GM06990 (cell line): ENCODE measurements around the gene ALDH18A1.

Experiments
- DNase-seq: peaks from one replicate; pipeline ENCODE4 v3.0.0-alpha.2; 2011; ENCODE audit not compliant: insufficient read length; ENCODE audit errors: extremely low read depth
- H3K27me3 ChIP-seq: replicated peaks from 2 replicates; pipeline ENCODE4 v1.6.0; 2011; ENCODE audit warnings: low read length; ENCODE audit not compliant: control insufficient read depth, insufficient read depth
- H3K36me3 ChIP-seq: 2 replicates; pipeline ENCODE4 v1.5.1; 2011; ENCODE audit warnings: low read length; ENCODE audit not compliant: control insufficient read depth, insufficient read depth
- H3K4me3 ChIP-seq: replicated peaks from 2 replicates; pipeline ENCODE4 v1.5.1; 2011; ENCODE audit warnings: low read depth, mild to moderate bottlenecking, control low read depth, low read length
- TF ChIP-seq, protein P1 (sequence below): IDR thresholded peaks from 2 replicates; pipeline ENCODE4 v1.5.1; 2011; ENCODE audit warnings: low read length, control low read depth, mild to moderate bottlenecking, inconsistent platforms; ENCODE audit not compliant: insufficient read depth, poor library complexity, severe bottlenecking

The ALDH18A1 gene

DNA sequence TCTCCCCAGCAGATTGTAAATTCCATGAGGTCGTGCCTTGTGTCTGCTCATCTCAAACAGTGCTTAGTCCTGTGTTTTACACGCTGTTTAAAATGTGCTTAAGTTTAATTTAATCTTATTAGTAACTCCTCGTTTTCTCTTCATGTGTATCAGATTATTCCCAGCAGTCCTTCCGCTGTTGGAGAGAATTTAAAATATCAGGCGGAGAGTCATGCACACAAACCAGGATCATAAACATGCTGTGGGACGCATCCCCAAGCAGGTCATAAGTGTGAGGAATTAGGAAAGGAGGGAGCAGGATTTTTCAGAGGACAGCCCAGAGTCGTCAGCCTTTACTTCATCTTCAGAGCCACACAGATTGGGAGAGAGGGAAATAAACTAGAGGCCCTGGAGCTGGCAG, 91.2 kb downstream of the ALDH18A1 start:
- TF ChIP-seq, protein P1, sequence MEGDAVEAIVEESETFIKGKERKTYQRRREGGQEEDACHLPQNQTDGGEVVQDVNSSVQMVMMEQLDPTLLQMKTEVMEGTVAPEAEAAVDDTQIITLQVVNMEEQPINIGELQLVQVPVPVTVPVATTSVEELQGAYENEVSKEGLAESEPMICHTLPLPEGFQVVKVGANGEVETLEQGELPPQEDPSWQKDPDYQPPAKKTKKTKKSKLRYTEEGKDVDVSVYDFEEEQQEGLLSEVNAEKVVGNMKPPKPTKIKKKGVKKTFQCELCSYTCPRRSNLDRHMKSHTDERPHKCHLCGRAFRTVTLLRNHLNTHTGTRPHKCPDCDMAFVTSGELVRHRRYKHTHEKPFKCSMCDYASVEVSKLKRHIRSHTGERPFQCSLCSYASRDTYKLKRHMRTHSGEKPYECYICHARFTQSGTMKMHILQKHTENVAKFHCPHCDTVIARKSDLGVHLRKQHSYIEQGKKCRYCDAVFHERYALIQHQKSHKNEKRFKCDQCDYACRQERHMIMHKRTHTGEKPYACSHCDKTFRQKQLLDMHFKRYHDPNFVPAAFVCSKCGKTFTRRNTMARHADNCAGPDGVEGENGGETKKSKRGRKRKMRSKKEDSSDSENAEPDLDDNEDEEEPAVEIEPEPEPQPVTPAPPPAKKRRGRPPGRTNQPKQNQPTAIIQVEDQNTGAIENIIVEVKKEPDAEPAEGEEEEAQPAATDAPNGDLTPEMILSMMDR, result no peak
- Histone ChIP-seq H3K4me3 (no peak overlapping the region), H3K27me3 (no peaks in the 10 kb centered on the region; the same call in 1 of the 2 replicates), H3K36me3 (no peaks in the 10 kb centered on the region)
- no peak for DNase-seq

DNA sequence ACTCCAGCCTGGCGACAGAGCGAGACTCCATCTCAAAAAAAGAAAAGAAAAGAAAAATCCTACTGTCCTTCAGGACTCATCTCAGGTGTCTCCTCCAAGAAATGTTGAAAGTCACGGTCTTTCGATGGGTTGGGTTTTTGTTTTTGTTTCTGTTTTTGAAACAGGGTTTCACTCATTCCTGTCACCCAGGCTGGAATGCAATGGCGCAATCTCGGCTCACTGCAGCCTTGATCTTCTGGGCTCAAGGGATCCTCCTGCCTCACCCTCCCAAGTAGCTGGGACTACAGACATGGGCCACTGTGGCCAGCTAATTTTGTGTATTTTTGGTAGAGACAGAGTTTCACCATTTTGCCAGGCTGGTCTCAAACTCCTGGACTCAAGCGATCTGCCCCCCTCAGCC, 92.2 kb downstream of the ALDH18A1 start:
- DNase-seq, result no peak

DNA sequence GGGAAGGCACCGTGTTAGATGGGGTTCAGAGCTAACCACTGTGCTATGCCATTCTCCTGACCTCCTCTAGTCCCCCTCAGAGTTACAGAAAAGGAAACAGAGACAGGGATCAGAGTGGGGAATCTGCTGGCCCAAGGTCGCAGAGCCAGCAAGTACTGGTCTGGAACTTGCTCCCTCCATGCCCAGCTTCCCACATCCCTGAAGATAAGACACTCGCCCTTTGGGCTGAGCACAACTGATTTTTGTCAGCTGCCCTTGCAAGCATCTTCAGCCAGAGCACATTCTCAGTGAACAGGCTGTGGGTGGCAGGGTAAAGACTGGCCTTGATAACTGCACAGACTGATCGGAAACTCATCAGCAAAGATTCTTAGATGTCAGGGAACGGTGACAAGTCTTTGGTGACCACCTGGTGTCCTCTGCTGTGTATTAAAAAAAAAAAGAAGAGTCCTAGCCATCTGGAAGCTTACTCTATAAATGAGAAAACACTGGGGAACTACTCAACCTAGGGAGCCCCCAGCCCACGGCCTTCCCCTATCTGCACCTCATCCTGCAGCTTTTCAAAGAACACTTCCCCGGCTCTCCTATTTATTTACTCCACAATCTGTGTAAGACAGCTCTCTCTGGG, 94.1 kb downstream of the ALDH18A1 start:
- TF ChIP-seq, protein P1, result no peak
- Histone ChIP-seq H3K27me3 (no peaks in the 10 kb centered on the region; the same call in 1 of the 2 replicates), H3K36me3 (no peaks in the 10 kb centered on the region), H3K4me3 (no peak overlapping the region)
- DNase-seq, result no peak

More for the DNA sequence above, 92.2 kb downstream of the ALDH18A1 start:
- Histone ChIP-seq H3K36me3 (no peaks in the 10 kb centered on the region), H3K4me3 (no peak overlapping the region), H3K27me3 (no peaks in the 10 kb centered on the region; the same call in none of the 2 replicates)
- TF ChIP-seq, protein P1, result no peak

DNA sequence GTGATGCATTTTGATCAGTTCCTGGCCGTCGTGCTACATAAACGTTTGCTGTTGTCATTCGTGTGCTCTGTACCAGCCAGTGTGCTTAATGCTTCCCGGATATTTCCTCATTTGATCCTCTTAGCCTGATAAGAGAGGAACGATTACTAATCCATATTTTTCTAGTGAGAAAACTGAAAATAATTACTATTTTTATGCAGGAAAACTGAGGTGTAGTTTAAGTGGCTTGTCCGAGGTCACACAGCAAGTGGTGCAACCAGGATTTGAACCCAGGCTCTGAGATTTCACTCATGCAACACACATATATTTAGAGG, 94.7 kb downstream of the ALDH18A1 start:
- Histone ChIP-seq H3K36me3 (no peaks in the 10 kb centered on the region), H3K4me3 (peak overlapping the region; percentile 76), H3K27me3 (no peaks in the 10 kb centered on the region; the same call in 1 of the 2 replicates)
- DNase-seq, result no peak
- TF ChIP-seq, protein P1, result no peak

DNA sequence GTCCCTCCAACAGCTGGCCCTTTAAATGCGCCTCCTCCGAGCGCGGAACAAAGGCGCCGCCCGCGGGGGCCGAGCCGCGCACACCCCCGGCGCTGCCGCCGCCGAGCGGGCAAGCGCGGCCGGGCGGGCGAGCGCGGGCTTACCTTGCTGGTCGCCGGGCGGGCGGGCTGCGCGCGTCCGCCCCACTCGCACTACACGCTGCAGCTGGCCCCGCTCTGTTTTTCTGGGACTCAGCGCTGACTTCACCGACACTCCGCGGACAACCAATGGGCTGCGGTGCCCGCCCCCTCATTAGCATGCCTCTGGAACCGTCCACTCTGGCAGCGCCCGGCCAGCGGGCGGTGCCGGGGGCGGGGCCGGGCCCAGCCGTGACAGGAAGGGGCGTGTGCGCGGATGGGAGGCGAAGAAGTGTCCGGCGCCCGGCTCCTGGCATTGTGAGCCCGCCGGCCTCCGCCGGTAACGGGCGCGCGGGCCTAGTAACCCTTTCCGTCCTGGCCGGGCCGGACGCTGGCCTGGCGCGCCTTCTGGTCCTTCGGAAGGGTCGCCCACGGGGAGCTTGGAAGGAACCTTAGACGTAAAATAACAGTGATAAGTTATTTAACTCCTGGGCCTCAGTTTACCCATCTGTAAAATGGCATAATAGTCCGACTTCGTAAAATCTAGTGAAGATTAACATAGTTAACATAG, 95.2 kb downstream of the ALDH18A1 start, which contains the start of gene SORBS1:
TSS of gene SORBS1 (minus strand) at position 195 of the 687 bp plus-strand sequence. CDS start 120,236 bp downstream, outside the sequence.
- peak; percentile 94 for DNase-seq
- Histone ChIP-seq H3K4me3 (peak within 1 kb of the TSS; percentile 76), H3K36me3 (no peaks in the 10 kb centered on the region), H3K27me3 (no peaks in the 10 kb centered on the region; the same call in 1 of the 2 replicates)
- TF ChIP-seq, protein P1, result no peak
